Colonic mucosa (tissue), 4 donors: ENCODE measurements around the gene CLDN15. TPM values are rescaled to one million over a fixed set of nuclear protein-coding genes. Genes with fewer than 3 reads are reported as not detected.
"Not testable (repeated sequence)": the region's sequence is repeated elsewhere in the genome, so short reads cannot be mapped to it uniquely, and the experiment has no call there.

Experiments used
- DNase-seq: peaks from one replicate; pipeline ENCODE4 v3.0.0-alpha.2; 2020
- H3K27ac ChIP-seq: fragments of 200-600 bp; one replicate; pipeline ENCODE4 v1.8.0; 2021
- H3K27me3 ChIP-seq: fragments of 200-600 bp; one replicate; pipeline ENCODE4 v1.8.0; 2021
- H3K36me3 ChIP-seq: fragments of 200-600 bp; one replicate; pipeline ENCODE4 v1.8.0; 2021
- H3K4me1 ChIP-seq: fragments of 200-600 bp; one replicate; pipeline ENCODE4 v1.8.0; 2021; ENCODE audit warnings: mild to moderate bottlenecking
- H3K4me3 ChIP-seq: fragments of 200-600 bp; one replicate; pipeline ENCODE4 v1.8.0; 2021
- H3K9ac ChIP-seq, 2 donors: one replicate each; pipeline ENCODE4 v1.7.0; 2013; ENCODE audit warnings: control low read depth in 2 of 2, low read depth in 2 of 2, low read length in 2 of 2
- H3K9me3 ChIP-seq: fragments of 200-600 bp; one replicate; pipeline ENCODE4 v1.8.0; 2021
- CTCF ChIP-seq: fragments of 200-600 bp; IDR thresholded peaks from one replicate; pipeline ENCODE4 v1.8.0; 2022; ENCODE audit warnings: antibody characterized with exemption, mild to moderate bottlenecking
- intact Hi-C: fragments of 100-400 bp; cut with DNase I; formaldehyde crosslinking; loops from one replicate; pipeline ENCODE4 v1.14.1; 2022
- total RNA-seq, 2 donors: library from RNA; stranded (reverse); fragmentation: NEBNext Ultra II Directional in 1 of 2; extraction: Animal tissue kit (Norgen Biotek cat#: 25700) in 1 of 2; gene quantifications; one replicate each; pipeline ENCODE4 v1.2.1, GENCODE V29; 2021
- donor health status: healthy.
- donor health status: DM: no; HTN: no; CAD: no.
- donor health status: DM: no; HTN: no; CAD: no.

CLDN15 gene
- total RNA-seq, 2 donors from 2014 or later, result 32.2 to 49.5 TPM

GRCh38 chr7:101258243-101258731 is 20.7 kb upstream of the CLDN15 start:
- DNase-seq, result no peak
- H3K36me3 ChIP-seq, result no peaks in the 10 kb centered on the region
- no peaks in the 10 kb centered on the region for H3K27me3 ChIP-seq
- H3K9ac ChIP-seq, result no peak overlapping the region
- H3K4me3 ChIP-seq, result no peak overlapping the region
- no peak overlapping the region for H3K27ac ChIP-seq
- no peak for TF ChIP-seq CTCF
- no peaks in the 10 kb centered on the region for H3K4me1 ChIP-seq
- intact Hi-C loops, result no loop called here
- H3K9me3 ChIP-seq, result no peaks in the 10 kb centered on the region

DNA sequence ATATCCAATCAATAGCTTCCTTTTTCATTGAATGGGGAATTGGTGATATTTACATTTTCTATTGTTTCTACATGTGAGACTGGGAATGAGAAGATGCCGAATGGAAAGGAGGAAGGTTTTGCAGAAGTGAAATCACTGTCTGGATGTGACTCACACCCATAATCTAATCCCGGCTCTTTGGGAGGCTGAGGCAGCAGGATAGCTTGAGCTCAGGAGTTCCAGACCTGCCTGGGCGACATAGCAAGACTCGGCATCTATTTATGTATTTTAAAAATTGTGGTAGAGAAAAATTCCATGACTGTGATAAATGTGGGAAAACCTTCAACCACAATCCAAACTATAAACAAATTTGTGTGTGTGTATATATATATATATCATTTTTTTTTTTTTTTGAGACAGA is 18.2 kb upstream of the CLDN15 start:
- no peak for TF ChIP-seq CTCF
- DNase-seq, result no peak
- Histone ChIP-seq H3K4me1 (peaks cover 3% of the 10 kb centered on the region), H3K27me3 (no peaks in the 10 kb centered on the region), H3K4me3 (no peak overlapping the region), H3K9me3 (no peaks in the 10 kb centered on the region), H3K36me3 (no peaks in the 10 kb centered on the region), H3K9ac (no peak overlapping the region), H3K27ac (no peak overlapping the region)
- intact Hi-C loops, result no loop called here

DNA sequence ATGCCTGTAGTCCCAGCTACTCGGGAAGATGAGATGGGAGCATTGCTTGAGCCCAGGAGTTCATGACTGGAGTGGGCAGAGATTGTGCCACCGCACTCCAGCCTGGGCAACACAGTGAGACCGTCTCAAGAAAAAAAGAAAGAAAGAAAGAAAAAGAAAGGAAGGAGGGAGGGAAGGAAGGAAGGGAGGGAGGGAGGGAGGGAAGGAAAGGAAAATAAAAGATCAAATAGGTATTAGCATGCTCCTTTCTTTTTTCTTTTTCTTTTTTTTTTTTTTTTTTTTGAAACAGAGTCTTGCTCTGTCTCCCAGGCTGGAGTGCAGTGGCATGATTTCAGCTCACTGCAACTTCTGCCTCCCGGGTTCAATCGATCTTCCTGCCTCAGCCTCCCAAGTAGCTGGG is 15.6 kb upstream of the CLDN15 start:
- H3K9ac ChIP-seq, H3K9me3 ChIP-seq, H3K36me3 ChIP-seq, H3K27ac ChIP-seq, DNase-seq, H3K4me1 ChIP-seq, H3K27me3 ChIP-seq, intact Hi-C loops: not testable (repeated sequence)
- peak overlapping the region; percentile 97 for H3K4me3 ChIP-seq

GRCh38 chr7:101251871-101252659 is 14.5 kb upstream of the CLDN15 start:
- H3K36me3 ChIP-seq, result no peaks in the 10 kb centered on the region
- DNase-seq, result peak; percentile 99
- intact Hi-C loops, result no loop called here
- no peak for TF ChIP-seq CTCF
- H3K9ac ChIP-seq, result peak overlapping the region; percentile 90
- peak overlapping the region; percentile 97 for H3K4me3 ChIP-seq
- H3K27ac ChIP-seq, result peak overlapping the region; percentile 80
- peaks cover 3% of the 10 kb centered on the region for H3K4me1 ChIP-seq
- no peaks in the 10 kb centered on the region for H3K9me3 ChIP-seq
- no peaks in the 10 kb centered on the region for H3K27me3 ChIP-seq

GRCh38 chr7:101250324-101250723 is 12.7 kb upstream of the CLDN15 start:
- no peaks in the 10 kb centered on the region for H3K9me3 ChIP-seq
- H3K9ac ChIP-seq, result no peak overlapping the region
- no peak for DNase-seq
- no peak overlapping the region for H3K27ac ChIP-seq
- TF ChIP-seq CTCF, result no peak
- H3K36me3 ChIP-seq, result no peaks in the 10 kb centered on the region
- no peaks in the 10 kb centered on the region for H3K27me3 ChIP-seq
- peaks cover 3% of the 10 kb centered on the region for H3K4me1 ChIP-seq
- no peak overlapping the region for H3K4me3 ChIP-seq
- intact Hi-C loops, result no loop called here

DNA sequence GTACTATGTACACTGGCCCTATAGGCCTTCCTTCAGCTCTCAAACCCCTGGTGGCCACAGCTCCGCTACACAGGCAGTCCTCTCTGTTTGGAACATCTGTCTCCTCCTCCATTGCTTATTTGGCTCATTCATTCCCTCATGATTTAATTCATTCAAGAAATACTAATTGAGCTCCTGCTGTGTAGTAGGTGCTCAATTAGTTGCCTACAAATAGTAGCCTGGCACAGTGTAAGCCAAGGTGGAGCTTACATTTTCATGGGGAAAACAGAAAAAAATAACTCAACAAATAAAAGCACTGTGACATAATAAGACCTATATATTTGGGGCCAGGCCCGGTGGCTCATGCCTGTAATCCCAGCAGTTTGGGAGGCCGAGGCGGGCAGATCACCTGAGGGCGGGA is 10.7 kb upstream of the CLDN15 start:
- Histone ChIP-seq H3K4me1 (peaks cover 9% of the 10 kb centered on the region), H3K36me3 (no peaks in the 10 kb centered on the region), H3K9me3 (no peaks in the 10 kb centered on the region), H3K27ac (no peak overlapping the region), H3K9ac (no peak overlapping the region), H3K4me3 (no peak overlapping the region), H3K27me3 (no peaks in the 10 kb centered on the region)
- no peak for DNase-seq
- intact Hi-C loops, result no loop called here
- no peak for TF ChIP-seq CTCF
